GM20431 (cell line): ENCODE data around the gene PPP6R2.

ENCODE experiments used
- in situ Hi-C: fragments of 300-500 bp; cut with MseI, MboI; formaldehyde crosslinking; loops from one replicate; pipeline ENCODE4 v1.15.0; 2020; ENCODE audit warnings: low sequenced_read_pairs; ENCODE audit not compliant: unreplicated experiment

The PPP6R2 gene

GRCh38 chr22:50481045-50481439, 137.9 kb downstream of the PPP6R2 start:
- in situ Hi-C loops = no loop called here

GRCh38 chr22:50481440-50482106, 138.4 kb downstream of the PPP6R2 start, which contains the start of gene ADM2:
TSS of gene ADM2 (plus strand) at chr22:50481543. CDS start at chr22:50481848, 305 bp downstream.
- in situ Hi-C loops = no loop called here

GRCh38 chr22:50482107-50483074, 139.3 kb downstream of the PPP6R2 start:
- in situ Hi-C loops = no loop called here

GRCh38 chr22:50483106-50483505, 140.0 kb downstream of the PPP6R2 start:
- in situ Hi-C loops = no loop called here

- in situ Hi-C loops = no loop called here
These were observed 140.4 kb downstream of the PPP6R2 start for GRCh38 chr22:50483556-50483955.

GRCh38 chr22:50483977-50484853, 141.1 kb downstream of the PPP6R2 start:
- in situ Hi-C loops = no loop called here

- in situ Hi-C loops = no loop called here
These were observed 142.3 kb downstream of the PPP6R2 start for GRCh38 chr22:50485221-50486131.

GRCh38 chr22:50486561-50487289, 143.6 kb downstream of the PPP6R2 start, which contains the start of gene MIOX:
TSS of gene MIOX (plus strand) at chr22:50486859. CDS start at chr22:50486898, 39 bp downstream.
- in situ Hi-C loops = no loop called here

- in situ Hi-C loops = no loop called here
These were observed 144.3 kb downstream of the PPP6R2 start for GRCh38 chr22:50487290-50488005.

- in situ Hi-C loops = no loop called here
These were observed 145.0 kb downstream of the PPP6R2 start for GRCh38 chr22:50488006-50488677.

- in situ Hi-C loops = no loop called here
These were observed 145.8 kb downstream of the PPP6R2 start for GRCh38 chr22:50488886-50489285.

GRCh38 chr22:50489363-50490243, 146.5 kb downstream of the PPP6R2 start:
- in situ Hi-C loops = no loop called here

- in situ Hi-C loops = no loop called here
These were observed 147.6 kb downstream of the PPP6R2 start for GRCh38 chr22:50490531-50491308.
